Raji (cell line): ENCODE data around the gene CXCL17.

ENCODE experiments used
- POLR2A ChIP-seq: IDR thresholded peaks from 2 replicates; pipeline ENCODE4 v1.6.1; 2011; ENCODE audit warnings: low read depth, low read length, control low read depth; ENCODE audit not compliant: insufficient read depth

CXCL17 gene

GRCh38 chr19:42469311-42470235 is 26.8 kb upstream of the CXCL17 start:
- TF ChIP-seq POLR2A = no peak

GRCh38 chr19:42468273-42468796 is 25.6 kb upstream of the CXCL17 start:
- TF ChIP-seq POLR2A = no peak

DNA sequence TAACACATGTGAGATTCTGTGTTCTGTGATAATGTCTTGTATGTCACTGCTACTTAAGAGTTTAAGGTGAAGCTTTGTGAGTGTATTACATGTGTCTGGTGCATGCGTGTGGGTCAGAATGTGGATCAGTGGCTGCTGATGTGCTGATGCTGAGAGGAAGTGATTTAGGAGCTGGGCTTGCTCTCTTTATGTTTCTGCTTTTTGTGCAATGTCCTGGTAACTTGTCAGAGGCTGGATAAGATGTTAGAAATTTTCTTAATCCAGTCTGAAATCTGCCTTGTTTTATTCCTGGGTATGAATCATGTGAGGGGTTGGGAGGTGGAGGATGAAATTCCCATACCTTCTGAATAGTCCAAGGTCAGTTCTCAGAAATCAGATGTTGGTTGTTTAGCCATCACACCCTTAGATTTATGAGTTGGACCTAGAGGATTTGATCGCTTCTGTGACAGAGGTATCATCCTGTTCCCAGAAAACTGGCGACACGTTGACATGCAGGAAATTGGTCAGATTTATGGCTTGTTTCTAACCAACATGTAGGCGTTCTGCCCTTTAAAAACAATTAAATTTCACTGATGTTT is 24.5 kb upstream of the CXCL17 start:
- TF ChIP-seq POLR2A = no peak

DNA sequence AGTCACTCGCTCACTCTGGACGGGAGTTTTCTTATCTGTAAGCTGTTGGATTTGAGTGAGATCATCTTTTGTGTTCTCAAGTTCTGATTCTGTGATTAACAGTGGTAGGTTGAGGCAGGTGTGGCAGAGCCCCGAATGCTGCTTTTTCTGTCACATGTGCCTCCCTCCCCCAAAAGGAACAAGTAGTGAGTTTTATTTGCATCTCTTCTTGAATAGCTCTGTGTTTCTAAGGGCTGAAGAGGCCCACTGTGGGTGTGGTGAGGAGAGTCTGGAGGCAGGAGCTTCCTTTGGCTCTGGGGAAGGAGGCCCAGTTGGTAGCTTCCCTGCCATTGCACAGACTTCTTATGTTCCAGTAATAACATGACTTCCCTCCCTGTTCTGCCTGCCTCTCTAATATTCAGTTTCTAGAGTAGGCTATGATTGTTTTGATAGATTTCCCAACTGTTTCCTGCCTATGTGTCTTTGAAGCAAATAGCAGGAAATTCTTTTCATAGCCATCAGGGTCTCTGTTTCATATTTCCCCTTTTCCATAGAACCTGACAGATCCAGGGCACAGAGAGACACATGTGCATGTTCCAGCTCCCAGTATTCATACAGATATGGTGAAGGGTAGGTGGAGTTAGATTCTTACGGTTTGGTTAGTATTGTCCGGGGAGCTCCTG is 23.9 kb upstream of the CXCL17 start:
- TF ChIP-seq POLR2A = peak; percentile 43; the same call in 1 of the 2 replicates

DNA sequence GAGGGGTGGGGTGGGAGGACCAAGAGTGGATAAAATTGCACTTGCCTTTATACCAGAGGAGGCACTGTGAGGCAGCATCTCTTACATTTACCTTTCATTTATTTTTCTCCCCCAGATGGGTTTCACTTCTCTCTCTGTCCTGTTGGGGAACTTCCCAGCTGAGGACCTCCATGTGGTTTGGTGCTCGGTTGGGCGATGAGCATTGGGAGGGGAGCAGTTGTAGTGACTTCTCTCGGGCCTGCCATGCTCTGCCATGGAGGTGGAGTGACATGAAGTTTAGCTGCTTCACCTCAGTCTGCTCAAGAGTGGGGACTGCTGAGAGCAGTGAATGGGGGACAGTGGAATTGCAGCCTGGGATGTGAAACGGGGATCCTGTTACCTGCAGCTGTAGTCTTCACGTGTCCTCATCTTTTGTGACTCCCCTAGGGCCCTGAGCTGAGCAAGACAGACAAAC is 23.1 kb upstream of the CXCL17 start:
- peak; percentile 71 for TF ChIP-seq POLR2A

- TF ChIP-seq POLR2A = no peak
Measured at GRCh38 chr19:42461700-42462324, 19.1 kb upstream of the CXCL17 start.

- no peak for TF ChIP-seq POLR2A
Measured at GRCh38 chr19:42459926-42460325, 17.2 kb upstream of the CXCL17 start.

- no peak for TF ChIP-seq POLR2A
Measured at GRCh38 chr19:42455621-42456081, 12.9 kb upstream of the CXCL17 start.

DNA sequence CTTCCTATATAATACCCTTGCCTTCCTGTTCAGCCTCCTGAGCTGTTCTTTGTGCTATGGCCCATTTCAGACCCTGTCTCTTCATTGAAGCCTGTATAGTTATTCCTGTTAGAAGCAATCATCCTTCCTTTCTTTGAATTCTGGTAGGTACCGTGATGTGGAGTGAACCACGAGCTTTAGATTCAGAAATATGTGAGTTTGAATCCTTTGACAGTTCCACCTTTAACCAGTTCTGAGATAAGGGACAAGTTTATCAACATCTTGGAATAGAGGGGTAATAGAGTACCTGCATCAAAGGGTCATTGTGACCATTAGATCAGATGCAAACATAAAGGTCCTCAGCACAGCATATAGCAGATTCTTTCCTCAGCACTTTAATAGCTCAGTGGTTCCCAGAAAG is 12.3 kb upstream of the CXCL17 start:
- no peak for TF ChIP-seq POLR2A

GRCh38 chr19:42452590-42452989 is 9.8 kb upstream of the CXCL17 start:
- TF ChIP-seq POLR2A = no peak

GRCh38 chr19:42450314-42450934 is 7.7 kb upstream of the CXCL17 start:
- no peak for TF ChIP-seq POLR2A

DNA sequence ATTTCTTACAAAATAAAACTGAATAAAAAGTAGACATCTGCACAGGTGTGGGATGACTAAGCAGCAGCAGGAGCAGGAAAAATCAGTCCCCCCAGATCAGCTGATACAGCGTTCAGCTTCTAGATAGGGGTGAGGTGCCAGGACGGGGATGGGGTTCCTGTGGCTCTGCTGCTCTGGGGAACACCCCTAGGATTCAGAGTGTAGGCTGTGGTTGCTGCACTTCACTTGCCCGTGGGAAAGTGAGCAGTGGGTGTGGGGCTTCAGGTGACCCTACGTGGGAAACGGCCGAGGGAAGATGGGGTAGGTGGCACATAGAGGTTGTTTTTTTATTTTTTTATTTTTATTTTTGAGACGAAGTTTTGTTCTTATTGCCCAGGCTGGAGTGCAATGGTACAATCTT is 3.2 kb upstream of the CXCL17 start:
- no peak for TF ChIP-seq POLR2A

GRCh38 chr19:42443944-42444398 is 1.2 kb upstream of the CXCL17 start:
- no peak for TF ChIP-seq POLR2A

GRCh38 chr19:42441049-42441445 is 1.7 kb downstream of the CXCL17 start:
- TF ChIP-seq POLR2A = no peak
